GM10266 (cell line): Measurements from ENCODE around the gene LILRA2.
A peak's percentile ranks its signal among the peaks of the same experiment; 100 is the strongest.
"Not testable (repeated sequence)": the region's sequence is repeated elsewhere in the genome, so short reads cannot be mapped to it uniquely, and the experiment has no call there.

Source experiments
- DNase-seq: peaks from one replicate; pipeline ENCODE4 v3.0.0; 2012; ENCODE audit errors: extremely low spot score
- CTCF ChIP-seq: IDR thresholded peaks from 2 replicates; pipeline ENCODE4 v1.5.1; 2012; ENCODE audit warnings: mild to moderate bottlenecking, low read depth; ENCODE audit not compliant: control insufficient read depth, insufficient read depth; ENCODE audit errors: missing control alignments

The LILRA2 gene

DNA sequence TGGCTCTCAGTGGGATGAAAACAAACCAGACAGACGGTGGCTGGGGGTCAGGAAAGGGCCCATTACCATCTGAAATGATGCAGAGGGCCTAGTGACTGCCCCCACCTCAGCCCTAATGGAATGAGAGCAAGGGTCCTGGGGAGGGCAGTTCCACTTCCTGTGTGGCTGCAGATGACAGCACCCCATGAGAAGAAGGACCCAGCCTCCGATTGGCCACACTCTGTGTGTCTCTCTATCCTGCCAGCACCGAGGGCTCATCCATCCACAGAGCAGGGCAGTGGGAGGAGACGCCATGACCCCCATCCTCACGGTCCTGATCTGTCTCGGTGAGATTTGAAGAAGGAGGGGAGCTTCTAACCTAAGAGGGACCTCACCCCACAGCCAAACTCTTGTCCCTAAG, 57.2 kb downstream of the LILRA2 start:
- peak; percentile 23 for DNase-seq
- TF ChIP-seq CTCF = no peak

DNA sequence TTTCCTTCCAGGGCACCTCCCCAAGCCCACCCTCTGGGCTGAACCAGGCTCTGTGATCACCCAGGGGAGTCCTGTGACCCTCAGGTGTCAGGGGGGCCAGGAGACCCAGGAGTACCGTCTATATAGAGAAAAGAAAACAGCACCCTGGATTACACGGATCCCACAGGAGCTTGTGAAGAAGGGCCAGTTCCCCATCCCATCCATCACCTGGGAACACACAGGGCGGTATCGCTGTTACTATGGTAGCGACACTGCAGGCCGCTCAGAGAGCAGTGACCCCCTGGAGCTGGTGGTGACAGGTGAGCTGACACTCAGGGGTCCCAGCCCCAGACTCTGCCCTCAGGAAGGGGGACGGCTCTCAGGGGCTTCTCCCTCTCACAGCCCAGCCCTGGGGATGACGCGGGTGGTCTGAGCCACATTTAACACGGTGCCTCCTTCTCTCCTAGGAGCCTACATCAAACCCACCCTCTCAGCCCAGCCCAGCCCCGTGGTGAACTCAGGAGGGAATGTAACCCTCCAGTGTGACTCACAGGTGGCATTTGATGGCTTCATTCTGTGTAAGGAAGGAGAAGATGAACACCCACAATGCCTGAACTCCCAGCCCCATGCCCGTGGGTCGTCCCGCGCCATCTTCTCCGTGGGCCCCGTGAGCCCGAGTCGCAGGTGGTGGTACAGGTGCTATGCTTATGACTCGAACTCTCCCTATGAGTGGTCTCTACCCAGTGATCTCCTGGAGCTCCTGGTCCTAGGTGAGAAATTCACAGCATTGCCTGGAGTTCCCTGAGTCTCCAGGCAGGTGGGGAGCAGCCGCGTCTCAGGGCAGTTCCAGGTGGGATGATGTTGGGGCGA, 58.1 kb downstream of the LILRA2 start:
- not testable (repeated sequence) for DNase-seq

GRCh38 chr19:54632517-54632916, 58.9 kb downstream of the LILRA2 start:
- not testable (repeated sequence) for DNase-seq

GRCh38 chr19:54633401-54633800, 59.8 kb downstream of the LILRA2 start:
- DNase-seq = peak; percentile 38
- TF ChIP-seq CTCF = no peak

- not testable (repeated sequence) for DNase-seq
Measured at GRCh38 chr19:54636081-54636480, 62.5 kb downstream of the LILRA2 start.

- no peak for TF ChIP-seq CTCF
- DNase-seq = no peak
Measured at GRCh38 chr19:54638683-54639082, 65.1 kb downstream of the LILRA2 start.
